HG02642 (cell line): Measurements from ENCODE around the gene SLC43A3.
"Not testable (repeated sequence)": the region's sequence is repeated elsewhere in the genome, so short reads cannot be mapped to it uniquely, and the experiment has no call there.

Experiments
- ATAC-seq: cut with Tn5 transposase; IDR thresholded peaks from one replicate; pipeline ENCODE4 v1.9.1; 2021; ENCODE audit warnings: mild to moderate bottlenecking; ENCODE audit not compliant: unreplicated experiment, poor library complexity

SLC43A3 gene

DNA sequence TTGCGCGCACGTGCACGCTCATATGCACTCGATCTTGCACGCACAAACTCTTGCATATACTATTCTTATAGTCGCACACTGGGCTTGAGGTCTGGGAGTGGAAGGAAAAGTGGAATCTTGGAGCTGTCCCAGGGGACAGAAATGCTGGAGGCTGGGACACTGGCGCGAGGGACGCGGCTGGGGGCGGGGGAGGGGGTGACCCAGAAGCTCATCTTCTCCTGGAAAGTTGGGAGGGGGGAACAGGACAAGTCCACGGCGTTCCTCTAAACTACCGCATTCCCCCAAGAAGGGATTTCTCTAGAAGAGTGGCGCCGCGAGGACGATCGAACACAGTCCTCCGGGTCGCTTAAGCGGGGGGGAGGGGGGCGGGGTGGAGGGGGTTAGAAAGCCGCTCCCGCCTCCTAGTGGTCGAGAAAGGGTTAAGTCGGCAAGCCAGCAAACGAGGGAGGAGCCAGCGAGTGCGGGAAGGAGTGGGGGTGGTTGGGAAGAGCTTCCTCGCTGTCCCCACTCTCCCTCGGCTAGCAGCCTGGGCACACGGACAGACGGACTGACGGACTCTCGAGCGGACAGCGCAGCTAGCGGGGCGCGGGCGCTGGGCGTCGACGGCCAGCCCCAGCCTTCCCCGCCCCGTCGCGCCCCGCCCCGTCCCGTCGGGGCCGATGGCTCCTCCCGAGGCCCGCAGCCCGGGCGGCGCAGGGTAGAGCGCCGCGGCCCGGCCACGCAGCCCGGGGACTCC, 33.3 kb upstream of the SLC43A3 start, which contains the start of gene RTN4RL2:
RTN4RL2 (plus strand) TSS at position 507 of the 736 bp plus-strand sequence. CDS start 338 bp downstream, outside the sequence.
- ATAC-seq = peak; percentile 39

DNA sequence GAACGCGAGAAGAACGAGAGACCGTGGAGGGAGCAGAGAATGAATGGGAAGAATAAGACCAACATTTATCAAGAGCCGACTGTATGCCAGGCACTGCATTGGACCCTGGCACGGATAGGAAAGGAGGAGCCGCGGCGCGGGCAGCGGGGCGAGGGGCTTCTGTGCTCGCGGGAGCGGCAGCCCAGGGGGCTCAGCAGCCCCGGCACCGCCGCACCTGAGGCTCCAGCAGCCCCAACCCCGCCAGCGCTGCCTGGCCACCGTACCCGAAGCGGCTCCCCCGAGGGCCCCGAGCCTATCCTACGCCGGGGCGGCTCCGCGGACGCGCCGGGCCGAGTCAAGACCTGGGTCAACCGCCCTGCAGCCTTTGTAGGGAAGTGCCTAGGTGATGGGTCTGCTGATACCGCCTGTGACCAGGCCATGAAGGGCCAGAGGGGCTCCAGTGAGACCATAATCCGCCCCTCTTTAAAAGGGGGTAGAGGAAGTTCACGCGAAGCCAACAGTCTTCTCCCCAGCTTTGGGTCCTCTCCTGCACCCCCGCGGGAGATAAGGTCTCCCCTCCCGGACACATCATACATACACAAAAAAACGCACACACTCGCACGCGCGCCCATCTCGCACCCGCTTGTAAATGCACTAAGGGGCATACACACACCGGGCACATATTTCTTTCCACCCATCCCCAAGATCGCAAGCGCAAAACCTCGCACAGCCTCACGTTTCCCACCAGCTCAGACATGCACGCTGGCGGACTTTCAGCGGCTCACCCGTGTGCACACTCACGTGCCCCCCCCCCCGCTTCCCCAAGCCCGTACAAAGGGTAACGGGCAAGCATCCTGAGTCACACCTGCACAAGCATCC, 32.5 kb upstream of the SLC43A3 start:
- no peak for ATAC-seq

DNA sequence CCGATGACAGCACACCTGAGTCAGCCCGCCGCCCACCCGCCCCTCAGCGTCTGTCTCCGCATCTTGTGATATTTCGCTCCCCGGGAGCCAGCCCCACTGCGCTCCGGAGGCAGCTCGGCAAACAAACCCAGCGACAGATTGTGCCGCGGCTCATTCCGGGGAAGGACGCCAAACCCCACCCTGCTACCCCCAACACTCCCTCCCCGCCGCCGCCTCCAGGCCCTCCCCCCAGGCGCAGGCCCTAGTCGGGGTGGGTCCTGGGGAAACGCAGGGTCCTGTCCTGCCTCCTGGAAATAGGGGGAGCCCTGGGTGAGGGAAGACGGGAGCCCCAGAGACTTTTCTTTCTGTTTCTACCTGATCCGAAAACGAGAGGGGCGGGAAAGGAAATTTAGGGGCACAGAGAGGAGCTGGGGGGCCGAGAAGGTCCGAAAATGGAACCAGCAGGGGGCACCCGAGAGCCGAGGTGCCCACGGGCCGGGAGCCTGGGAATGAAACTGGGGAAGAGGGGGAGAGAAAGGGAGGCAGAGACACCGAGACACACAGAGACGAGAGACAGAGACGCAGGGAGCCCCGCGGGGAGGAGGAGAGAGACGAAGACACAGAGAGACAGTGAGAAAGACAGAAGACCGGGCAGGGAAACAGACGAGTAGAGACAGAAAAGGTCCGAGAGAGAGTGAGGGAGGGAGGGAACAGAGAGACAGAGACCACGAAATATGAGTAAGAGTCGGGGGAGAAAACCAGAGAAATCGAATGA, 31.7 kb upstream of the SLC43A3 start:
- no peak for ATAC-seq

DNA sequence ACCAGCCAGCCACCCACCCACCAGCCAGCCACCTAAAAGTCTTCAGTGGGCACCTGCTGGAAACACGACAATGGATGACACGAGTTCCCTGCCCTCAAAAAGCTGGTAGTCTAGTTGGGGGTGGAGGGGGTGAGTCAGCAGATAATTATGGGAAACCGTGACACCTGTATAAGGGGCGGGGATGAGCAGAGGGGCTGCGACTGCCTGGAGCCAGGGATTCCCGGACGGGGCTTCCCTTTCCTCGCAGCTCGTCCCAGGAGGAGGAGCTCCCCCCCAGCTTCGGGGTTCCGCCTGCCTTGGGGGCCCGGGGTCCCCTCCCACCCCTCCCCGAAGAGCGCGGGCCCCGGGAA, 31.1 kb upstream of the SLC43A3 start:
- no peak for ATAC-seq

DNA sequence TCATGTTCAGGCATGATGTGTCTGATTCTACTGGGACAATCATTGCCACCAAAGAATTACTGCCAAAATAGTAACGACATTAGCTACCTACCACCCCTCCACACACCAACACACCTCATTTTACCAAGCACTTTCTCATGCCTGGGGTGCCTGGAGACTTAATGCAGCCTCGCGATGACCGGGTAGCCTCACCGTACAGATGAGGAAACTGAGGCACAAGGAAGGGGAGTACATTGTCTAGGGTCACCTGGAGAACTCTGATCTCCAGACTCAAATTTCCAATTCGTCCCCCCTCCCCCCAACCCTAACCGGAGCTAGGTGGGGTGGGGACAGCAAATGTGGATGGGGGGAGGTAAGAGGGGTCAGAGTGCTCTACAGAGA, 30.7 kb upstream of the SLC43A3 start:
- peak; percentile 31 for ATAC-seq

DNA sequence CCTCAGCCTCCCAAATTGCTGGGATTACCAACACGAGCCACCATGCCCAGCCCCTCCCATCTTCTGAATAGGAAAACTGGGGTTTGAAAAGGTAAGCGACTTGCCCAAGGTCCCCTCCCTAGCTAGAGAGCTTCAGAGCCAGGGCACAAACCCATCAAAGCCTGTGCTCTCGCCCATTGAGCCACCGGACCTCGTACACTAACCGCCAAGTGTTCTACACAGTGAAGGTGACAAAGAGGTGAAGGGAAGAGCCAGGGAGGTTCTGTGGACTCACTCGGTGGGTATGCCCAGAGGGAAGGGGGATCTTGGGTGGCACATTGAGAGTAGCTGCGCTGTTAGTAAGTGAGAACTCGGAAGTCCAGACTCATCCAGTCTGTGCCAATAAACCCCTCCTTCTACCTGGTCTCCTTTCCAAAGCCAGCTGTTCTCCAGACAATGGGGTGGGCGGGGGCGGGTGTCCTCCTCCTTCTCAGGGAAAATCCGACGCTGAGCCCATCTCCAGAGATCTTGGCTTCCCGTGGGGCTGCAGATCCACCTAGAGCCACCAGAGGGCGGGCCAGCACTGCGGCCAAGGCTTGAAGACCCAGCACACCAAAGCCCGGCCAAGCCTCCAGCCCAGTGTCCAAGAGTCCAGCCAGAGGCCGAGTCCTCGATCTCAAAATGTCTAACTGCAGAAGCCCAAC, 30.2 kb upstream of the SLC43A3 start:
- ATAC-seq = peak; percentile 72

DNA sequence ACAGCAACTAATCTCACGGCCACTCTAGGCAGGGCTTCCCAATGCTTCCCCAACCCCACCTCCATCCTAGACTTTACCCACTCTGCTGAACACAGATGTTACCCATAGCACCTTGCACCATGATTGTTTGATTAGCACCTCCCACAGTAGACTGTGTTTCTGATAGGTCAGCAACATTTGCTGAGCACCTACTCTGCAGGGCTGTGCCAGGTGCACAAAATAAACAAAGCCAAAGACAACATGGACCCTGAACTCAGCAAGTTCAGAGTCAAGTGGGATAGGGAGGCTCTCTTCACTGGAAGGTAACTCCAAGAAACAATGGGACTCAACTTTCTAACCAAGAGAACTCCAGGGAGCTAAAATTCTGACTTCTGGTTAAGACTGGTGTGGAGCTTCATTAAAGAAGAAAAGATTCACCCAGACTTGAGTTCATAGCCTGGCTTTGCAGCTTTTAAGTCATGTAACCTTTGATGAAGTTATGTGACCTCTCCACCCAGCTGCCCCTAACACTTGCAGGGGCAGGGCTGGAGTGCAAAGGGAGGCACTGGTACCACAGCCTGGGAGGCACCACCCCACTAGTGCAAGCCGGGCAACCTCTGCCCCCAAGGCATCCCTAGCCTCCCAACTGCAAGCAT, 26.7 kb upstream of the SLC43A3 start:
- no peak for ATAC-seq

DNA sequence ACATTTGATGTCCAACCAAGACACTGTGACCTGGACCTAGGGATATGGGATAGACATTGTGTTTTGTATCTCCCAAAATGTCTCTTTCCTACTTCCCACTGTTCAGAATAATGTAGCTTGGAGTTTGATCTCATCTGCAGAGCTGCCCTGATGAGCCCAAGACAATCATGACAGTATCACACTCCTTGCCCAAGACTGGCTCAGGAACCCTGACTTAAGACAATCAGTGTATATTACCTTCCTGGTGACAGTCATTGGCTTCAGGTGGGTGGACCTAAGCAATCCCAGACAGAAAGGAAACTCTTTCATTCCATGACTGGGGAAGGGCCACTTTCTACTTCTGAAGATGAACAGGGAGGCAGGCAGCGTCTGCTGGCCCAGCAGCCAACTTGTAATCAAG, 19.1 kb upstream of the SLC43A3 start:
- no peak for ATAC-seq

DNA sequence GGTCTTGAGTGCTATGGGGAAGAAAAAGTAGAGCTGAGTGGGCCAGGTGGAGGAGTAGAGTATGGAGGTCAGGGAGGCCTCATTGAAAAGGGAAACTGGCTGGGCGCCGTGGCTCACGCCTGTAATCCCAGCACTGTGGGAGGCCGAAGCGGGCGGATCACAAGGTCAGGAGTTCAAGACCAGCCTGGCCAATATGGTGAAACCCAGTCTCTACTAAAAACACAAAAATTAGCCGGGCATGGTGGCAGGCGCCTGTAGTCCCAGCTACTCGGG, 18.1 kb upstream of the SLC43A3 start:
- not testable (repeated sequence) for ATAC-seq

DNA sequence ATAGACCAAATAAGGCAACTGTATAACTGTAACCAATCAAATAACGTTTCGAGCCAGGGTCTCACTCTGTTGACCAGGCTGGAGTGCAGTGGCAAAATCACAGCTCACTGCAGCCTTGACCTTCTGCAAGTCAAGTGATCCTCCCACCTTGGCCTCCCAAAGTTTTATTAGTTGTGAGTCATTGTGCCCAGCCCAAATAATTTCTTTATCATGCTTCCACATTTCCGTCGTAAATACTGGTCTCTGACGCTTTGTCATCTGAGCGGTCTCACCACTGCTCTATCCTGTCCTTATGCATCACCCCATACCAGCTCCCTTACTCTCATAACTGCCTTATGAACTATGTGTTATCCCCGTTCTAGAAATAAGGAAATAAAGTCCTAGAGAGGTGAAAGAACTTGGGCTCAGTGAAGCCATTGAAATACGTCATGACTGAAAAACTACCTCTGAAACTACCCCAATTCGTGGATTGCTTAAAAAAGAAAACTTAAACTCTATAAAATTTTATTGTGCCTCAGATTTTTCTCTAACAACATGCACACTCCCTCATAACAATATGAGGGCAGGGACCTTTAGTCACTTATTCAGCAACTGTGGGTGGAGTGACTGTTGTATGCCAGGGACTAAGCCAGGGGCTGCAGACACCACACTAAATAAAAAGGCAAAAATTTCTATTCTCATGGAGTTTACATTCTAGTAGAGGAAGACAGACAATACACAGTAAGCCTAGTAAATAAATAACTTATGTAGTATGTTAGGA, 17.6 kb upstream of the SLC43A3 start:
- ATAC-seq = no peak

DNA sequence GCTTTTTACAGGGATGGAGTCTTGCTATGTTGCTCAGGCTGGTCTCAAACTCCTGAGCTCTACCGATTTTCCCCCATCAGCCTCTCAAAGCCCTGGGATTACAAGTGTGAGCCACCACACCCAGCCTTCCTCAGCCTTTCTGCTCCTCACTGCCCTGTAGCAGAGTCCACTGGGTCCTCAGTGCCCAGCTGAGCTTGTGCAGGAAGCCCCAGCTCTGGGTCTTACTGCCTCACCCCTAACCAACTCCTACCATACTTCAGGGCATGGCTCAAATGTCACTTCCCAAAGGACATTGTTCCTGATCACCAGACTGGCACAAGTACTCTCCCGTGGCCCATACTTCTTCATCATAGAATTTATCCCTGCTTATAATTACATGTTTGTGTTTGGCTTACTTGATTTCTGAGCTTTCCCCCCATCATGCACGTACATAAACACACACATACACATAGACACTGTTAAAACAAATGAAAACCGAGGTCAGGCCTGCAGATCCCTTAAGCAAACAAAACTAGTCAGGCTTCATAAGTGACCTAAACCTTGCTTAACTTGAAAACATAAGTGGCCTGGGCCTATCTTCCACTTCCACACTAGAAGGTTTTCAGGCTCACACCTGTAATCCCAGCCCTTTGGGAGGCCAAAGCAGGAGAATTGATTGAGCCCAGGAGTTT, 14.0 kb upstream of the SLC43A3 start:
- ATAC-seq = no peak

DNA sequence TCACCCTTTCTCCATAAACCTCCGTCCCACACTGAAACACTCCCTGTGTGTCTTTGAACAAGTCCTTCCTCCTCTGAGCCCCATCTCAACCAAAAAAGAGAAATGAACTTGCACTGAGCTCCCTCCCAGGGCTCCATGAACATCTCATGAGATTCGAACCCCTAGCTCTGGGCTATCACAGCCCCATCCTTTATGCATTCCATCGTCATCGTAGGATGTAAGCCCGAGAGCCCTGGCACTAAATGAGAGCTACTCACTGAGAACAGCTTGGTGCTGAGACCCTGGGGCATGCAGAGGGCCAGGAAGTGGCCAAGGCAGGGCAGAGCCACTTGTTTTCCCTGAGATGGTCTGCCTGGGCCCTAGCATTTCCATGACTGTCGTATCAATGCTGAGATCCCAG, 12.9 kb upstream of the SLC43A3 start:
- no peak for ATAC-seq

DNA sequence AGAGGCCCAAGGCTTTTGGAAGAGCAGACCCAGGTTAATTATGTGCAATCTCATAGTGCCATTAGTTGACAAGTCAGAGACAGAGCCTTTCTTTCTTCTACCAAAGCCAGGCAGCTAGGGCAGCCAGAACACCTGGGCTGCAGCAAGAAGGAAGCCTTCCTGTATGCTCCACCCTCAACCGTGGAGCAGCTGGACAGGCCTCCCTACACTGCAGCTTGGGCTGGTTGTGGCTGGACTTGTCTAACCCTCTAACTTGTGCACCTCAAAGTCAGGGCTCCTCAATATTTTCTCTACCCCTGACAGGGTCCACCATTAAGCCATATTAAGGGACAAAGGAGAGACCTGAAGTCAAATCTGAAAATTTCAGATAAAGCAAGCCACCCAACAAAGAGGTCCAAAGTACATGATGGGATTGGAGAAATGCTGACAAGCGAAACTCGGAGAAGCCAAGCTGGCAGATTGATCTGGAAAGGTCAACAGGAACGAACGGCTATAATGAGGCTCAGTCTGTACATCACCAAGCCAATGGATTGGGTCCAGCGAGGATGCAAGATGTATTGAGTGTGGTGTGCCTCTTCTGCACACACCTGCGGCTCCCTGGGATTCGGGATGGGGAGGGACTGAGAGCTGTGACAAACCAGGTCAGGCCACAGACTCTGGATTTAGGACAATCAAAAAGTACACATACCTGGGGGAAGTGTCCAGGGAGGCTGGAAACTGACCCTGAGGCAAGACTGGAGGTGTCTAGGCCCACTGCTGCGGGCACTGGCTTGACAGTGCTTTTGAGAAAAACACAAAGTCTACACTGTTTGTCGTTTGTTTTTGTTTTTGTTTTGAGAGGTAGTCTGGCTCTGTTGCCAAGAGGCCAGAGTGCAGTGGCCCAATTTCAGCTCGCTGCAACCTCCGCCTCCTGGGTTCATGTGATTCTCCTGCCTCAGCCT, 11.7 kb upstream of the SLC43A3 start:
- ATAC-seq = no peak

DNA sequence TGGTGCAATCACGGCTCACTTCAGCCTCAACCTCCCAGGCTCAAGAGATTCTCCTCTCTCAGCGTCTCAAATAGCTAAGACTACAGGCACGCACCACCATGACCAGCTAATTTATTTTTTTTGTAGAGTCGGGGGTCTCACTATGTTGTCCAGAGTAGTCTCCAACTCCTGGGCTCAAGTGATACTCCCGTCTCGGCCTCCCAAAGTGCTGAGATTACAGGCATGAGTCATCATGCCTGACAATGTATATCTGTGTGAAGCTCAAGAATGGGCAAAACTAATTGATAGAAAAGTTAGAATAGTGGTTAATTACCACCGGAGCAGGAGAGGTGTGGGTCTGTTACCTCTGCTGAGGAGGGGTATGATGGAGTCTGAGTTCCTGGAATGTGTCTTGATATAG, 9.1 kb upstream of the SLC43A3 start:
- no peak for ATAC-seq

DNA sequence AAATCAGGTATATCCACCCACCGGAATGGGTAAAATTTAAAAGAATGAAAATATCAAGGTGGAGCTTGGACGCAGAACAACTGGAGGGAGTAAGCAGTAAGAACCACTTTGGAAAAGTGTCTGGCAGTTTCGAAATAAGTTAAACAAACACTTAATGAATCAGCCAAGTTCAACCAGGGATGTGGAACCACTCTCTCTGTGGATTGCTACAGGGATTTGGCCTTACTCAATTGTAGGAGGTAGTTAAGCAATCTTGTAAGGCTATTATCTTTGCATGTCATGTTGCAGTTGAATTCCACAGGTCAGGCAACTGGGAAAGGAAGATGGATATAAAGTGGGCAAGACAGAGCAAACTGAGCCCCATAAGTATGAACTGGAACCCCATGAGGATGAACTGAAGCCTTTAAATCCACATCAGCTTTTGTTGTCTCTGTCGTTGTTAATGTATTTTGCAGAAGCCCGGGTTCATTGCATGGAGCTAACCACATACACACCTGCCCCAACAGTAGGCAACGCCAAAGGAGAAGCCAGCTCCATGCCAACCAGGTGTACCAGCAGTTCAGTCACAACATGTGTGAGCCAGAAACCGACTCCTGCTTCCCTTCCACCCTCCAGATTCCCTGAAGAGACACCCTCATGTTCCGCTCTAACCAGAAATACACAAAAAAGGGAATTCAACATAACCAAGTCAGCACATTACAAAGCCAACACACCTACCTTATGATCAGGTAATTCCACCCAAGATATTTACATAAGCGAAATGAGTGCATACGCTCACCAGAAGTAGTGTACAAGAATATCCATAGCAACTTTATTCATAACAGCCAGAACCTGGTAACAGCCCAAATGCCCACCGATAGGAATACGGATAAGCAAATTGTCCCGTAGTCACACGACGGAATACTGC, 8.0 kb upstream of the SLC43A3 start:
- no peak for ATAC-seq

DNA sequence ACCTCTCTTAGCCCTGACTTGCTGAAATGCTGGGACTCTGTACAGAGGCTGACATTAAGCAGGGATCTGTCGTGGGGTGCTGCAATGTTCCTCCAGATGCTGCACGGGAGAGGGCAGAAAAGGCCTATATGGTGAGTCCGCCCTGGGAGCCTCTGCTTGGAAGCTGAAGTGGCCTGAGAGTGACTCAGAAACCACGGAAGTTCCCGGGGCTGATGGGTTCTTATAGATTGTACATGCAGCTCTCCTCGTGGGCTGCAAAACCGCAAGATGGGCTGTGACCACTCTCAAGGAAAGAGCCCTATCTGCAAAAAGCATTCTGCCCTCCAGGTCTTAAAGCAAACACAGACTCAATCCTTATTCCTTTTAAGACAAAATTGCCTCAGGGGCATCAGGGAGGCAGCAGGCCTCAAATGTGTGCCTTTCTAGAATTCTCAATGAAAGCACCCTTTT, 5.8 kb upstream of the SLC43A3 start:
- ATAC-seq = no peak

DNA sequence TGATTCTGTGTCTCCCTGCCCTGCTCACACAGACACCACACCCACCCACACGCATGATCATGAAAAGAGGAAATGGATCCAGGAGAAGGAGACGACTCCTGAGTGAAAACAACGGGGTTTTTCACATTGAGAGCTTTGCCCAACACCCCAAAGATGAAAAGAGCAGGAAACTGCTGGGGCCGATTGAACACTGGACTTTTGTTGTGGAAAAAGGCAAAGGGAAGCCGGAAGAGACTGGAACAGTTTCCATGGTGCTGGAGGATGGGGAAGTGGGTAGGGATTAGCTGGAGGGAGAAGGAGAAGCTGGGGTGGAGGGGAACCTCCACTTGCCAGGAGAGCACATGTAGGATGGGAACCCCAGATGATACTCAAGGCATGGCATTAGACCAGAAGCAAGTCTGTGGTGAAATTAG, 5.2 kb upstream of the SLC43A3 start:
- no peak for ATAC-seq
